Upper lobe of right lung (tissue), 1 donor: ENCODE results near the gene STX1A. TPM values are rescaled to one million over a fixed set of nuclear protein-coding genes. Genes with fewer than 3 reads are reported as not detected.
A peak's percentile ranks its signal among the peaks of the same experiment; 100 is the strongest.

Source experiments
- ATAC-seq: fragments of 200-7000 bp; cut with Tn5 transposase; one replicate; pipeline ENCODE4 v1.9.1; 2020; ENCODE audit warnings: mild to moderate bottlenecking, moderate library complexity
- DNase-seq: peaks from one replicate; pipeline ENCODE4 v3.0.0-alpha.2; 2020
- H3K27ac ChIP-seq: fragments of 200-600 bp; one replicate; pipeline ENCODE4 v1.8.0; 2022
- H3K27me3 ChIP-seq: fragments of 200-600 bp; one replicate; pipeline ENCODE4 v1.8.0; 2022; ENCODE audit warnings: mild to moderate bottlenecking
- H3K36me3 ChIP-seq: fragments of 200-600 bp; one replicate; pipeline ENCODE4 v1.8.0; 2022
- H3K4me1 ChIP-seq: fragments of 200-600 bp; one replicate; pipeline ENCODE4 v1.8.0; 2022
- H3K4me3 ChIP-seq: fragments of 200-600 bp; one replicate; pipeline ENCODE4 v1.8.0; 2022; ENCODE audit warnings: mild to moderate bottlenecking
- H3K9me3 ChIP-seq: fragments of 200-600 bp; one replicate; pipeline ENCODE4 v1.8.0; 2022
- intact Hi-C: fragments of 100-400 bp; cut with DNase I; formaldehyde crosslinking; loops from one replicate; pipeline ENCODE4 v1.11.0; 2022
- total RNA-seq: library from RNA; stranded (reverse); fragmentation: NEBNext Ultra II Directional; extraction: Animal tissue kit (Norgen Biotek cat#: 25700); gene quantifications from one replicate; pipeline ENCODE4 v1.2.1, GENCODE V29; 2021
- TF ChIP-seq, protein P1 (sequence below): fragments of 200-600 bp; IDR thresholded peaks from one replicate; pipeline ENCODE4 v1.8.0; 2022; ENCODE audit warnings: antibody characterized with exemption
- donor health status: DM: no; HTN: yes; CAD: no; lungs with severe emphysema.

Gene STX1A
- total RNA-seq, 1 donor from 2014 or later = 6.3 TPM

DNA sequence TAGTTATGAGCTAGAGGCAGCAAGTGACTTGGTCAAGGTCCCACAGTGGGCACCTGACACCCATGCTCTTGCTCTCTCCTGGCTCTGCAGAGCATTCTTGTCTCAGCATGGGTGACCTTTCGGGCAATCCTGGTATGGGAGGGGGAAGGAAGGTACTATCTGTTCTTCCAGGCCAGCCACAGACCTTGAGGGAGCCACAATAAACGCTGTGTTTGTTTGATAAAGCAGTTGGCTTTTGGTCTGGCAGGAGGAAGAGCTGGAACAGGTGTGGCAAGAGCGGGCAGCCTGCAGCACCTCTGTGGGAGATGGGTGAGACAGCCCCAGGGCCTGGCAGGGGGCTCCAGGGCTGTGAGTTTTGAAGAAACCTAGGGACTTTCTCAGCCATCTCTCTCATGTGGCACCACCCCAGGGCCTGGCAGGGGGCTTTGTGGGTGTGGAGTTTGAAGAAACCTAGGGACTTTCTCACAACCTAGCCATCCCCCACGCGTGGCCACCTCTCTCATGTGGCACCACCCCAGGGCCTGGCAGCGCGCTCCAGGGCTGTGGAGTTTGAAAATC is 39.2 kb upstream of the STX1A start:
- Histone ChIP-seq H3K4me1 (no peaks in the 10 kb centered on the region), H3K27ac (no peak overlapping the region), H3K4me3 (no peak overlapping the region), H3K27me3 (no peaks in the 10 kb centered on the region), H3K9me3 (no peaks in the 10 kb centered on the region), H3K36me3 (no peaks in the 10 kb centered on the region)
- no peak for DNase-seq
- ATAC-seq = no peak
- intact Hi-C loops = no loop called here
- TF ChIP-seq, protein P1, sequence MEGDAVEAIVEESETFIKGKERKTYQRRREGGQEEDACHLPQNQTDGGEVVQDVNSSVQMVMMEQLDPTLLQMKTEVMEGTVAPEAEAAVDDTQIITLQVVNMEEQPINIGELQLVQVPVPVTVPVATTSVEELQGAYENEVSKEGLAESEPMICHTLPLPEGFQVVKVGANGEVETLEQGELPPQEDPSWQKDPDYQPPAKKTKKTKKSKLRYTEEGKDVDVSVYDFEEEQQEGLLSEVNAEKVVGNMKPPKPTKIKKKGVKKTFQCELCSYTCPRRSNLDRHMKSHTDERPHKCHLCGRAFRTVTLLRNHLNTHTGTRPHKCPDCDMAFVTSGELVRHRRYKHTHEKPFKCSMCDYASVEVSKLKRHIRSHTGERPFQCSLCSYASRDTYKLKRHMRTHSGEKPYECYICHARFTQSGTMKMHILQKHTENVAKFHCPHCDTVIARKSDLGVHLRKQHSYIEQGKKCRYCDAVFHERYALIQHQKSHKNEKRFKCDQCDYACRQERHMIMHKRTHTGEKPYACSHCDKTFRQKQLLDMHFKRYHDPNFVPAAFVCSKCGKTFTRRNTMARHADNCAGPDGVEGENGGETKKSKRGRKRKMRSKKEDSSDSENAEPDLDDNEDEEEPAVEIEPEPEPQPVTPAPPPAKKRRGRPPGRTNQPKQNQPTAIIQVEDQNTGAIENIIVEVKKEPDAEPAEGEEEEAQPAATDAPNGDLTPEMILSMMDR = no peak

DNA sequence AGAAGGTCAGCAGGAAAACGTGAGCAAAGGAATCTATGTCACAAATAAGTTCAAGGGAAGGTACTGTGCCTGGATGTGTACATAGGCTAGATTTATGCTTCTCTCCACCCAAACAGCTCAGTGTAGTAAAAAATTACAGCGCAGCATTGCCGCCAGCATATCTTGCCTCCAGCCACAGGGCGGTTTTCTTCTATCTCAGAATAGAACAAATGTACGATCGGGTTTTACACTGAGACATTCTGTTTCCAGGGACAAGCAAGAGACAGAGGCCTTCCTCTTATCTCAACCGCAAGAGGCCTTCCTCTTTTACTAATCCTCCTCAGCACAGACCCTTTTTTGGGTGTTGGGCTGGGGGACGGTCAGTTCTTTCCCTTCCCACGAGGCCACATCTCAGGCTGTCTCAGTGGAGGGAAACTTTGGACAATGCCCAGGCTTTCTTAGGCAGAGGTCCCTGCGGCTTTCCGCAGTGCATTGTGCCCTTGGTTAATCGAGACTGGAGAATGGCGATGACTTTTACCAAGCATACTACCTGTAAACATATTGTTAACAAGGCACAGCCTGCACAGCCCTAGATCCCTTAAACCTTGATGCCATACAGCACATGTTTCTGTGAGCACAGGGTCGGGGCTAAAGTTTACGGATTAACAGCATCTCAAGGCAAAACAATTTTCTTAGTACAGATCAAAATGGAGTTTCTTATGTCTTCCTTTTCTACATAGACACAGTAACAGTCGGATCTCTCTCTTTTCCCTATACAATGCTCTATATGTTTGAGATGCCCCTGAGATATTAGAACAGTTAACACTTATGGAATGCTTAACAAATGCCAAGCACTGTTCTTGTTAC is 30.7 kb upstream of the STX1A start:
- intact Hi-C loops = no loop called here
- Histone ChIP-seq H3K4me3 (no peak overlapping the region), H3K36me3 (no peaks in the 10 kb centered on the region), H3K9me3 (no peaks in the 10 kb centered on the region), H3K27me3 (no peaks in the 10 kb centered on the region), H3K4me1 (no peaks in the 10 kb centered on the region), H3K27ac (no peak overlapping the region)
- DNase-seq (no peak), ATAC-seq (no peak)
- TF ChIP-seq, protein P1 = no peak

GRCh38 chr7:73746378-73746777 is 26.9 kb upstream of the STX1A start:
- H3K27ac ChIP-seq = no peak overlapping the region
- no peaks in the 10 kb centered on the region for H3K4me1 ChIP-seq
- ATAC-seq (no peak), DNase-seq (no peak)
- intact Hi-C loops = no loop called here
- TF ChIP-seq, protein P1 = no peak
- no peaks in the 10 kb centered on the region for H3K9me3 ChIP-seq
- H3K27me3 ChIP-seq = no peaks in the 10 kb centered on the region
- H3K36me3 ChIP-seq = no peaks in the 10 kb centered on the region
- H3K4me3 ChIP-seq = no peak overlapping the region

GRCh38 chr7:73742753-73743641 is 23.5 kb upstream of the STX1A start:
- Histone ChIP-seq H3K4me3 (no peak overlapping the region), H3K27ac (peak overlapping the region; percentile 87), H3K4me1 (peaks cover under 1% of the 10 kb centered on the region), H3K27me3 (no peaks in the 10 kb centered on the region), H3K9me3 (no peaks in the 10 kb centered on the region), H3K36me3 (no peaks in the 10 kb centered on the region)
- ATAC-seq (peak; percentile 69), DNase-seq (peak; percentile 97)
- TF ChIP-seq, protein P1 = no peak
- intact Hi-C loops = no loop called here

- DNase-seq (peak; percentile 74), ATAC-seq (peak; percentile 0)
These were observed 22.9 kb upstream of the STX1A start for GRCh38 chr7:73742338-73742752.

More at GRCh38 chr7:73742338-73742752, 22.9 kb upstream of the STX1A start:
- Histone ChIP-seq H3K27me3 (no peaks in the 10 kb centered on the region), H3K36me3 (no peaks in the 10 kb centered on the region), H3K27ac (peak overlapping the region; percentile 87), H3K9me3 (no peaks in the 10 kb centered on the region), H3K4me1 (peaks cover 5% of the 10 kb centered on the region), H3K4me3 (no peak overlapping the region)
- TF ChIP-seq, protein P1 = no peak
- intact Hi-C loops = no loop called here
